Measurements from ENCODE around the gene HOXB8. TPM values are rescaled to one million over a fixed set of nuclear protein-coding genes. Genes with fewer than 3 reads are reported as not detected.

HOXB8 gene
- total RNA-seq, 1 donor from 2014 or later, result 22.9 TPM

- Mint-ChIP-seq H3K4me1 (peaks cover 28% of the 10 kb centered on the region), H3K4me3 (peak overlapping the region; percentile 82), H3K27me3 (ENCODE audit: low read depth) (peaks cover 100% of the 10 kb centered on the region), H3K27ac (ENCODE audit: unreplicated experiment) (no peak overlapping the region), H3K9me3 (no peaks in the 10 kb centered on the region), H3K36me3 (ENCODE audit: low read depth) (peaks cover 18% of the 10 kb centered on the region)
- no peak for TF ChIP-seq CTCF (conservative IDR thresholded peaks at IDR 0.05)
- no peak for DNase-seq (ENCODE audit: low read depth, low spot score)
These were observed 5.3 kb downstream of the HOXB8 start for GRCh38 chr17:48609759-48610281.

- DNase-seq (ENCODE audit: low read depth, low spot score), result no peak
- H3K27ac Mint-ChIP-seq (ENCODE audit: unreplicated experiment), result no peak overlapping the region
- peaks cover 20% of the 10 kb centered on the region for H3K36me3 Mint-ChIP-seq (ENCODE audit: low read depth)
- H3K4me1 Mint-ChIP-seq, result peaks cover 28% of the 10 kb centered on the region
- peak overlapping the region; percentile 82 for H3K4me3 Mint-ChIP-seq
- H3K27me3 Mint-ChIP-seq (ENCODE audit: low read depth), result peaks cover 100% of the 10 kb centered on the region
- no peak for TF ChIP-seq CTCF (conservative IDR thresholded peaks at IDR 0.05)
- H3K9me3 Mint-ChIP-seq, result no peaks in the 10 kb centered on the region
These were observed 6.1 kb downstream of the HOXB8 start for GRCh38 chr17:48609033-48609432.

- H3K4me1 Mint-ChIP-seq, result peaks cover 28% of the 10 kb centered on the region
- no peak for DNase-seq (ENCODE audit: low read depth, low spot score)
- peaks cover 100% of the 10 kb centered on the region for H3K27me3 Mint-ChIP-seq (ENCODE audit: low read depth)
- H3K27ac Mint-ChIP-seq (ENCODE audit: unreplicated experiment), result no peak overlapping the region
- H3K36me3 Mint-ChIP-seq (ENCODE audit: low read depth), result peaks cover 17% of the 10 kb centered on the region
- H3K9me3 Mint-ChIP-seq, result no peaks in the 10 kb centered on the region
- TF ChIP-seq CTCF (conservative IDR thresholded peaks at IDR 0.05), result no peak
- peak overlapping the region; percentile 82 for H3K4me3 Mint-ChIP-seq
These were observed 6.6 kb downstream of the HOXB8 start for GRCh38 chr17:48608494-48608834.

- TF ChIP-seq CTCF (conservative IDR thresholded peaks at IDR 0.05), result no peak
- DNase-seq (ENCODE audit: low read depth, low spot score), result no peak
- Mint-ChIP-seq H3K4me3 (peak overlapping the region; percentile 81), H3K27ac (ENCODE audit: unreplicated experiment) (peak overlapping the region; percentile 73), H3K4me1 (peaks cover 18% of the 10 kb centered on the region), H3K27me3 (ENCODE audit: low read depth) (peaks cover 100% of the 10 kb centered on the region), H3K9me3 (no peaks in the 10 kb centered on the region), H3K36me3 (ENCODE audit: low read depth) (peaks cover 10% of the 10 kb centered on the region)
These were observed 8.0 kb downstream of the HOXB8 start for GRCh38 chr17:48606892-48607614.

- DNase-seq (ENCODE audit: low read depth, low spot score), result no peak
- Mint-ChIP-seq H3K27me3 (ENCODE audit: low read depth) (peaks cover 100% of the 10 kb centered on the region), H3K27ac (ENCODE audit: unreplicated experiment) (peak overlapping the region; percentile 73), H3K36me3 (ENCODE audit: low read depth) (peaks cover 10% of the 10 kb centered on the region), H3K4me3 (peak overlapping the region; percentile 81), H3K9me3 (no peaks in the 10 kb centered on the region), H3K4me1 (peaks cover 18% of the 10 kb centered on the region)
- TF ChIP-seq CTCF (conservative IDR thresholded peaks at IDR 0.05), result no peak
These were observed 8.9 kb downstream of the HOXB8 start for GRCh38 chr17:48605991-48606891.

All from neural crest cell (in vitro differentiated cells).